Stimulated activated CD8-positive, alpha-beta memory T cell treated with anti-CD3 and anti-CD28 coated beads, Interleukin-15, amount 100 ng/mL, for 48 hours (primary cell): ENCODE data around the gene NEAT1.

Source experiments
- DNase-seq, 2 donors: peaks; one replicate each; pipeline ENCODE4 v3.0.0-alpha.2; 2020; ENCODE audit warnings: low read depth in 2 of 2

Gene NEAT1

DNA sequence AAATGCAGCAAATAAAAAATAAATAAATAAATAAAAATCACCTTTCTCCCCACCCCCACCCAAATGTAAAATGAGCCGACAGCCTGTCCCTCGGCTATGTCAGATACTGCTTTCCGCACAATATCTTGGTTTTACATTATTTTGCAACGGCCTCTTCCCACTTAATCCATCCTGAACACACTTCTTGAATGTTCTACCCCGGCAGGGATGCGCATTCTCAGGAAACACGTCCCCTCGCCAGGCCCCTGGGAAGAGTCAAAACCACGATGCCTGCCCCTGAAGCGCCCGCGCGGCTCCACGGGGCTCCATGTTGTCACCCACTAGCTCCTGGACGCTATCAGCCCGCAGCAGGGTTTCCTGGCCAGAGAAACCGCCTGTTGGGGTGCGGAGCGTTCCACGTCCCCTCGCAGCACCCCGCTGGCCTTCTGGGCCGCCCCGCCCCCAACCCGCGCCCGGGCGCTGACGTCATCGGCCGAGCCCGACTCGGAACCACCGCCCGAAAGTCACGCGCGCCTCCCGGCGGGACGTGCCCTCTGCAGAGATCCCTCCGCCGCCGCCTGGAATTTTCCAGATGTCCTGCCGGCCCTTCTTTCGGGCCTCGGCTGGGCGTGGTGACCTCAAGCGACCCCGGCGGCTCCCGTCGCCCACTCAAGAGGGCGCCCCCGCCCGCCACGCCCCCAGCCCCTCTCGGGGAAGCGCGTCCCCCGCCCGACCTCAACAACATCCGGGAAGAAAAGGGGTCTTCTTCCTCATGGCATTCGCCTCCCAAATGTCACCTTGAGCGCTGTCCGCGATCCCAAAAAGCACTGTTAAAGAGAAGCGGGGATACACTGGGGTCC lies 585 bp upstream of the NEAT1 start:
- DNase-seq, result peak; percentile 98

GRCh38 chr11:65423516-65424204 lies 1.1 kb downstream of the NEAT1 start:
- no peak for DNase-seq

GRCh38 chr11:65424205-65425104 lies 1.9 kb downstream of the NEAT1 start:
- DNase-seq, result peak; percentile 46 to 56

DNA sequence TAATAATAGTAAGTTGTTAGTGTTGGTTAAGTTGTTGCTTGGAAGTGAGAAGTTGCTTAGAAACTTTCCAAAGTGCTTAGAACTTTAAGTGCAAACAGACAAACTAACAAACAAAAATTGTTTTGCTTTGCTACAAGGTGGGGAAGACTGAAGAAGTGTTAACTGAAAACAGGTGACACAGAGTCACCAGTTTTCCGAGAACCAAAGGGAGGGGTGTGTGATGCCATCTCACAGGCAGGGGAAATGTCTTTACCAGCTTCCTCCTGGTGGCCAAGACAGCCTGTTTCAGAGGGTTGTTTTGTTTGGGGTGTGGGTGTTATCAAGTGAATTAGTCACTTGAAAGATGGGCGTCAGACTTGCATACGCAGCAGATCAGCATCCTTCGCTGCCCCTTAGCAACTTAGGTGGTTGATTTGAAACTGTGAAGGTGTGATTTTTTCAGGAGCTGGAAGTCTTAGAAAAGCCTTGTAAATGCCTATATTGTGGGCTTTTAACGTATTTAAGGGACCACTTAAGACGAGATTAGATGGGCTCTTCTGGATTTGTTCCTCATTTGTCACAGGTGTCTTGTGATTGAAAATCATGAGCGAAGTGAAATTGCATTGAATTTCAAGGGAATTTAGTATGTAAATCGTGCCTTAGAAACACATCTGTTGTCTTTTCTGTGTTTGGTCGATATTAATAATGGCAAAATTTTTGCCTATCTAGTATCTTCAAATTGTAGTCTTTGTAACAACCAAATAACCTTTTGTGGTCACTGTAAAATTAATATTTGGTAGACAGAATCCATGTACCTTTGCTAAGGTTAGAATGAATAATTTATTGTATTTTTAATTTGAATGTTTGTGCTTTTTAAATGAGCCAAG lies 2.7 kb downstream of the NEAT1 start:
- DNase-seq, result peak; percentile 71 to 76

- DNase-seq, result no peak
Observed at GRCh38 chr11:65425971-65426838, 3.6 kb downstream of the NEAT1 start.

DNA sequence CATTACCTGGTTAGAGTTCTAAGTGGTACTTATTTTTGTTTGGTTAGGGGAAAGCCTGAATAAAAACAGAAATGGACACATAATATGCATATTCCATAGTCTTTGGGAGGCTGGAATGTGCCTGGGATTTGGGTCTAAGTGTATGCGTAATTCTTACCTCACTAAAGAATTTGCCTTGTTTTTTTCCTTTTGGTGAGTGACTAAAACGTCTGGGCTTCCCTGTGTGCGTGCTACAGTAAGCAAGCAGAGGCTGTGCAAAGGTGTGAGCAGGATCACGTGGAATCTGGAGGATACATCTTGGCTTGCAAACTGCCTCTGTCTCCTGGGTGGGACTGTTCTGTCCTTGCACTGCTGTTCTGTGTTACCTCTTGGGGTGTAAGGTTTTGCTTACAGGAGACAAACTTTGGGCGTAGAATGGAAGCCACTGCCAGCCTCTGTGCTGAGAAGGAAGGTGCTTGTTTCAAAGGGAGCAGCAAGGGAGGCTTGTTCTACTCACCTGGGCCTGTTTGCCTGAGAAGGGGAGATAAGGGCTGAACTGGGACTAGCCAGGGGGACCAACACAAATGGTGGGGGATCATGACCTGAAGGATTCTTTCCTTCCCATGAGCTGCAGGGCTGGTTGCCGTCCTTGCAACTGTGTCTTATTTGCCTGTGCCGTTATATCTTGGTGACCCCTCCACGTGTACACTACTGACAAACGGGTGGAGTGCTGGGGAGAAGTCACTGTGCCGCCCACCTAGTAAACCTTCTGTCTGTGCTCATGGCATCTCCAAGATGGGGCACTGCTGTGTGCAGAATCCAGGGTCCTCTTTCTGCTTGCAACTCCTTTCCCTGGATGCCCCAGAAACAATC lies 4.5 kb downstream of the NEAT1 start:
- DNase-seq, result no peak

DNA sequence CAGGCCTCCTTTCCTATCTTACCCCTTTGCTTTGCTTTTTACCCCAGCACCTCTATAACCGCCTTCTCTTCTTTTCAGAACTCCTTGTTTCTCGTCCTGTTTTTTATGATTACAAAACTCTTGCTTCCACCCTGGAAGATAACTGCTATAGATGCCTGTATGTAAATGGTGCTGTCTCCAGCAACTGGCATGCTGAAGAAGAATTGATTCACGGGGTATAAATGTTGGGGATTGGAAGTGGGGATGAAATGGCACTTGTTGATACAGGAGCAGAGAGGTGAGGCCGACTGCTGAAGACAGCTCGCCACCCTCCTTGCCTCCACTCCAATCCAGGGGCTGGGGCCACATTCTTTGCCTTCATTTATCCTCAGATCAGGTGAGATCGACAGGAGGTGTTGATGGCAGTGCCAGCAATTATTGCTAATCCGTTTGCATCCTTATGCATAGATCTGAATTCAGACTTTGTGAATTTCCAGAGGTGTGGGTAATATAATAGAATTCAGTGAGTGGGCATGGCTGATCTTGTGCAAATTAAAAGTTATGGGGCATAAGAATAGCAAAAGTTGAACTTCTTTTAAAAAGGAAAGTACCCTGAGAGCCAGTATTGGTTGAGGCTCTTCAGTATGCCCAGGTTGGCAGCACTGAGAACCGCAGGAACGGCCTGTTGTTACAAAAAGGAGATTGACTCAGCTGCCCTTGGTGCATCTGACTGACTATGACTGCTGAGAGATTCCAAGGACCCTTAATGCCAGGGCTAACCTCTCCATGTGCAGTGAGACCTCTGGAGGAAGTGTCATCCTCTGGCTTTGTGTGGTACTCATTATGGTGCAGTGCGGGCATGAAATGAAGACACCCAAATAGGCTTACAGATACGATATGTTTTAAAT lies 5.3 kb downstream of the NEAT1 start:
- no peak for DNase-seq

DNA sequence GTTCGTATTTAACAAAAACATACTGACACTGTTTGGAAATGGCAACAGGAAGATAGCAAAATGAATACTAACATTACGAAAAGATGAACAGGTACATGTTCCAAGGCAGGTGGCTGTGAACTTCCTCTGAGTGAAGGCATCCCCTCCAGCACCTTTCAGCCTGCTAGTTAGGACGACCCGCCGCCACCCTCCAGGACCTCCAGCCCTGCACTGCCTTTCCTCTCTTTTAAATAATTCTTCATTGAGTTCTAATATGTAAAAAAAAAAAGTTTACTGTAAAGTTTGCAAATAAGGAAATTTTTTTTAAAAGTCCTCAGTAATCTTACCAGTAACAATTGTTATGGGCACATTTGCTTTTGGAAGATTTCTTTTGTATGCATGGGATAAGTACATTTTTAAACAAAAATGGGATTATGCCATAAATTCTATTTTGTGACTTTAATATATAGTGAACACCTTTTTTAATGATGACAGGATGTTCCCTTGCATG lies 6.0 kb downstream of the NEAT1 start:
- no peak for DNase-seq

DNA sequence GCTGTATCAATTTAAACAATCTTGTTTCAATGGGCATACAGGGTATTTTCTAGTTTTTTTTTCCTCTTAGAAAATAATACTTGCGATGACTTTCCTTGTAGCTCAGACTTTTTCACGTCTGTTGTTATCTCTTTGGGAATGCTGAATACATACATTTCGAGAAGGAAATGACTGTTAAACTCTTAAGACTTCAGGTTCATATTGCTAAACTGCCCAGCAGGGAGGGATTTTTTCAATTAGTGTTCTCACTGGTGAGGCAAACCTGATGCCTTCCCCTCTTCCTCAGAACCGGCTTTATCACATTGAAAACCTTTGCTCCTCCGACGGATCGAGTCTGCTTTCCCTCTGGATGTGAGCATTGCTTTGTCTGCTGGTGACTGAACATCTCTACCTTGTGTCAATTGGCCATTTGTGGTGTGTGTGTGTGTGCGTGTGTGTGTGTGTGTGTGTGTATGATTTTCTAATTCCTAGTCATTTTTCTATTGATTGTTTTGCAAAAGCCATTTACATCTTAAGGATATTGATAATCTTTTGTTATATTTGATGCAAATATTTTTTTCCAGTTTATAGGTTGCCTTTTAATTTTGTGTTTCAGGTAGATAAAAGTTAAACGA lies 6.6 kb downstream of the NEAT1 start:
- no peak for DNase-seq

DNA sequence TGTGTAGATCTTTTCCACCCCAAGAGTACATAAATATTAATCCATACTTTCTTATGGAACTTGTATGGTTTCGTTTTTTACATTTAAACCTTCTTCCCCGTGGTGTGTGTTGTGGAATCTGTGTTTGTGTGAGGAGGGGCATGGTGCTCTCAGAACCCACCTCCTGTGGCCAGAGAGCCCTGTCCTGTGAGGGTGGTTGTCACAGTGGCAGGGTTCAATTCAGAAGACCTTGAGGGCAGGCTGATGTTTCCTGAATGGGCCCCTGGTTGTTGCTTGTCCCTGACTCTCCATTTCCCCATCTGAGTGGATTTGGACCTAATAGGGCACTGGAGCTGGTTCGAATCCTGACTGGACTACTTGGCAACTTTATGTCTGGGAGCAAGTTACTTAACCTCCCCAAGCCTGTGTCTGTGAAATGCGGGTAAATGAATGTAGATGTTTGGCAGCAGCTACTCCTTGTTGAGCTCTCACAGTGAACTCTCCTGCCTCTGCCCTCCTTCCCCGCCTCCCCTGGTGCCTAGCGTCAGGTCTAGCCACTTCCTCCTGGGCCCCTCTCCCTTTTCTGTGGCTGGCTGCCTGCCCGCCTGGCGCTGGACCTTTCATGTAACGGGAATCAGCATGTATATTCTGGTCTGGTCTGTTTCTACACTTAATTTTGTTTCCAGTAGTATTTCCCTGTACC lies 7.3 kb downstream of the NEAT1 start:
- no peak for DNase-seq

GRCh38 chr11:65430406-65431217 lies 8.0 kb downstream of the NEAT1 start:
- no peak for DNase-seq

GRCh38 chr11:65431451-65432099 lies 9.0 kb downstream of the NEAT1 start:
- no peak for DNase-seq

GRCh38 chr11:65432100-65432650 lies 9.6 kb downstream of the NEAT1 start:
- DNase-seq, result no peak

DNA sequence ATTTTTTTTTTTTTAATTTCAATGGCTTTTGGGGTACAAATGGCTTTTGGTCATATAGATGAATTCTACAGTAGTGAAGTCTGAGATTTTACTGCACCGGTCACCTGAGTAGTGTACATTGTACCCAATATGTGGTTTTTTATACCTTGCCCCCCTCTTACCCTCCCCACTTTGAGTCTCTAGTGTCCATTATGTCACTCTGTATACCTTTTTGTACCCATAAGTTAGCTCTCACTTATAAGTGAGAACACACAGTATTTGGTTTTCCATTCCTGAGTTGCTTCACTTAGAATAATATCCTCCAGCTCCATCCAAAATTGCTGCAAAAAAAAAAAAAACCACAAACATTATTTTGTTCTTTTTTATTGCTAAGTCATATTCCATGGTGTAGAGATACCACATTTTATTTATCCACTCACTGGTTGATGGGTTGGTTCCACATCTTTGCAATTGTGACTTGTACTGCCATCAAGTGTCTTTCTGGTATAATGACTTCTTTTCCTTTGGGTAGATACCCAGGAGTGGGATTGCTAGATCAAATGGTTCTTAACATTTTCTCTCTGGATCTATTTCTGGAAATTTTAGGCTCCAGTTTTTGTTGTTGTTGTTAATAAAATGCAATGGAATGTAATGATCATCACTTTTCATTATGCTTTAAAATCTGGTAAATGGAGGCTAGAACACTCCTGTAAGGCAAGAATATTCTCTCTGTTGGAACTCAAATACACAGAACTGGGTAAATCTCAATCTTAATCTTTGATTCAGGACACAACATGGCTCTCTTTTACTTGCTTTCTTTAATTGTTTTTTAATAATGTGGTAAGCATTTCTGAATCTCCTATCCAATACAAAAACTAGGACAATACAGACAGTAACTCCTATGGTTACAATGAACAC lies 10.3 kb downstream of the NEAT1 start:
- DNase-seq, result no peak
